HEK293T (cell line): ENCODE measurements around the gene TDRD9.

ENCODE experiments used
- HDGF ChIP-seq: fragments of 450-650 bp; IDR thresholded peaks from 2 replicates; pipeline ENCODE4 v1.6.1; 2017; ENCODE audit warnings: antibody characterized with exemption, borderline replicate concordance
- SP1 ChIP-seq: fragments of 450-650 bp; IDR thresholded peaks from 2 replicates; pipeline ENCODE4 v1.6.1; 2017
- SUZ12 ChIP-seq: fragments of 450-650 bp; IDR thresholded peaks from 2 replicates; pipeline ENCODE4 v1.6.1; 2016; ENCODE audit warnings: mild to moderate bottlenecking
- ZNF384 ChIP-seq: fragments of 450-650 bp; IDR thresholded peaks from 2 replicates; pipeline ENCODE4 v1.6.1; 2016

- TF ChIP-seq SP1 = no peak
- TF ChIP-seq HDGF = no peak
- TF ChIP-seq ZNF384 = no peak
- no peak for TF ChIP-seq SUZ12
Measured at GRCh38 chr14:104031384-104031783, 103.1 kb downstream of the TDRD9 start.
